Measurements from ENCODE around the gene ERFE.

The ERFE gene

DNA sequence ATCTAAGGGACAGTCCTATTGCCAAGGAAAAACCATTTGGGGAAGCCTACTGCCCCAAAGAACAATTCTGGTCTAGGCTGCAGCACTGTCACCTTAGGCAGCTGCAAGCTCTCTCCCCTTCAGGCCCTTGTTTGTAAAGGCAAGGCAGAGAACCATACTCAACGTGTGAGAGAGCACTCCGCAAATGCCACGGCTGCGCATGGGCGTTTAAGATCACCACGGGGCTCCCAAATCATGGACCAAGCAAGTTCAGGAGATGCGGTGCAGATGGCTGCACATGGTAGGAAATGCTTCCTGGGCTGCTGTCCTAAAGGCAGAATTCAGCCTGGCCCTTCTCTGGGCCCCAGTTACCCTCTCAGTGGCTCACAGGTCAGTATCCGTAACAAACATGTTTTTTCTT is 15.5 kb downstream of the ERFE start:
- Mint-ChIP-seq H3K4me3 (no peak overlapping the region), H3K36me3 (ENCODE audit: low read depth) (peaks cover 54% of the 10 kb centered on the region), H3K27me3 (no peaks in the 10 kb centered on the region), H3K4me1 (peaks cover 1% of the 10 kb centered on the region), H3K9me3 (no peaks in the 10 kb centered on the region), H3K27ac (no peak overlapping the region)
- no peak for DNase-seq
- ATAC-seq, result no peak

DNA sequence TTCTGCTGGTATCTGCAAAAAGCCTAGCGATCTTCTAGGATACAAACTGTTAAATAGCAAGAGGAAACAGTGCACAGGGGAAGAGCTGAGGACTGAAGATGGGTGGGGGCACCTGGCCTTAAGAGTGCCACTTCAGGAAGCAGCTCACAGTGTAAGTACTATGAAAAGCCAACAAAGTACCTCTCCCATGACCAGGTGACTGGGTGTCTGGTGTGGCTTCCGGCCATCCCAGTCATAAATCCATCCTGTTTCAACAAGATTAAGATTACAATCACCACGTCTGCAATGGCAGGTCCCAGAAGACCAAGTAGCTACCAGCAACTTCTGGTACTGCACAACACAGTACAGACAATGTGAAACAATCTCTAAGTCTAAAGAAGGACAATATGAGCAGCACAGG is 15.9 kb downstream of the ERFE start:
- no peak overlapping the region for H3K27ac Mint-ChIP-seq
- no peak for DNase-seq

GRCh38 chr2:238176613-238177012 is 17.8 kb downstream of the ERFE start:
- Mint-ChIP-seq H3K9me3 (no peaks in the 10 kb centered on the region), H3K4me3 (no peak overlapping the region), H3K4me1 (no peaks in the 10 kb centered on the region), H3K27ac (no peak overlapping the region), H3K36me3 (ENCODE audit: low read depth) (peaks cover 55% of the 10 kb centered on the region), H3K27me3 (no peaks in the 10 kb centered on the region)
- ATAC-seq (no peak), DNase-seq (no peak)

More for the DNA sequence above, 15.9 kb downstream of the ERFE start:
- Mint-ChIP-seq H3K9me3 (no peaks in the 10 kb centered on the region), H3K36me3 (ENCODE audit: low read depth) (peaks cover 52% of the 10 kb centered on the region), H3K27me3 (no peaks in the 10 kb centered on the region), H3K4me3 (no peak overlapping the region), H3K4me1 (no peaks in the 10 kb centered on the region)
- no peak for ATAC-seq

GRCh38 chr2:238180554-238180953 is 21.8 kb downstream of the ERFE start:
- peaks cover 7% of the 10 kb centered on the region for H3K4me1 Mint-ChIP-seq
- no peaks in the 10 kb centered on the region for H3K9me3 Mint-ChIP-seq
- DNase-seq (no peak), ATAC-seq (no peak)
- H3K27me3 Mint-ChIP-seq, result no peaks in the 10 kb centered on the region
- H3K36me3 Mint-ChIP-seq (ENCODE audit: low read depth), result peaks cover 66% of the 10 kb centered on the region
- no peak overlapping the region for H3K4me3 Mint-ChIP-seq
- H3K27ac Mint-ChIP-seq, result no peak overlapping the region

DNA sequence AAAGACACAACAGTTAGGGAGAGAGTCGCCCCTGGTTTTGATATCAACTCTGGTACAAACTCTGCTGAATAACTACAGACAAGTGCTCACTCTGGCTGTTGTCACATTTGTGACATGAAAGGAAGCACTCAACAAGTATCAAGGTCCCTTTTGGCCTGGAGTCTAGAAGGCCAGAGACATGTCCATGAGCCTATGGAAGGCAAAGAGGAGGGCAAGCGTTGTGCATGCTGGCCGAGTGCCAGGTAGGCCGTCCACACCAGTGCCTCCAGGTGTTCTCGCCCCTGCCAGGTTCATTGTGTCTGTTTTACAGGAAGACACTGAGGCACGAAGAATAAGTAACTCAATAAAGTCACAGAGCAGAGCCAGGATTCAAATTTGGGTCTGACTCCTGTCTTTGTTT is 23.6 kb downstream of the ERFE start:
- ATAC-seq, result no peak
- Mint-ChIP-seq H3K36me3 (ENCODE audit: low read depth) (peaks cover 73% of the 10 kb centered on the region), H3K27me3 (no peaks in the 10 kb centered on the region), H3K4me1 (peaks cover 7% of the 10 kb centered on the region), H3K4me3 (no peak overlapping the region), H3K9me3 (no peaks in the 10 kb centered on the region), H3K27ac (peak overlapping the region; percentile 24)
- no peak for DNase-seq

- ATAC-seq (no peak), DNase-seq (no peak)
- Mint-ChIP-seq H3K4me3 (no peak overlapping the region), H3K27ac (no peak overlapping the region), H3K4me1 (peaks cover 7% of the 10 kb centered on the region), H3K9me3 (no peaks in the 10 kb centered on the region), H3K27me3 (no peaks in the 10 kb centered on the region), H3K36me3 (ENCODE audit: low read depth) (peaks cover 77% of the 10 kb centered on the region)
These were observed 25.1 kb downstream of the ERFE start for GRCh38 chr2:238183821-238184220.

DNA sequence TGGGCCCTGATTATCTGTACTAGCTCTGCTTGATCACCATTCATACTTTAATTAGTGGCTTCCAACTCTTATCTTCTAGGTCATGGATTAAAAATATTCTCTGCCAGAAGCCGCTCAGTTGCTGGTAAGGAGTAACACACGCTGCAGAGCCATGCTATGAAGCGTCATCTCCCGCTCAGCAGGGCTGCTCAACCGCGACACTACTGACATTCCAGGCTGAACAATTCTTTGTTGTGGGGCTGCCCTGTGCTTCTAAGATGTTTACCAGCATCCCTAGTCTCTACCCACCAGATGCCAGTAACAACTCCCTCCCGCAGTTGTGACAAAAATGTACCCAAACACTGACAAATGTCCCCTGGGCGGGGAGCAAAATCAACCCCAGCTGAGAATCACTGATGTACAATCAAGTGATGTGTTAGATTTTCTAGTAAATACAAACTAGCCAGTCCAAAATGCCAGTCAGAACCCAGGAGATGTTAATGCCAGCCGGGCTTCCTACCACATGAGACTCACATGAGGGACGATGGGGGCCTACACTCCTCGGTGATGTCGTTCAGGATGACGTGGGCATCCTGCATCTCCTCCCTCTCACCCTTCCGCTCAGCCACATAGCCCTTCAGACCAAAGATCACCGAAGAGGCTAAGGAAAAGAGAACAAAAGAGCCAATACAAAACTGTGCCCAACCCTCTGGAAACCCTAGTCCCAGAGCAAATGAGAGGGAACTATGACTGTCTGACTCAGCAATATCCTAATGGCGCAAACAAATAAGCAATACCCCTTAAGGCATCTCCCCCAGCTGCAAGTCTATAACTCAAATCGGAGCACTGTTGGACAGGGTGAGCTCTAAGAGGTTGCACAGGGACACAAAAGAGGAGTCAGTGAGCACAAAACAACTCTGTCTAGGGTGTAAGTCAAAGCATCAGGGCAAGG is 29.1 kb downstream of the ERFE start:
- no peaks in the 10 kb centered on the region for H3K27me3 Mint-ChIP-seq
- H3K4me3 Mint-ChIP-seq, result no peak overlapping the region
- ATAC-seq, result no peak
- peaks cover 75% of the 10 kb centered on the region for H3K36me3 Mint-ChIP-seq (ENCODE audit: low read depth)
- no peak overlapping the region for H3K27ac Mint-ChIP-seq
- DNase-seq, result no peak
- H3K9me3 Mint-ChIP-seq, result no peaks in the 10 kb centered on the region
- peaks cover 7% of the 10 kb centered on the region for H3K4me1 Mint-ChIP-seq

GRCh38 chr2:238190445-238190844 is 31.7 kb downstream of the ERFE start:
- ATAC-seq, result no peak
- H3K4me3 Mint-ChIP-seq, result no peak overlapping the region
- H3K9me3 Mint-ChIP-seq, result no peaks in the 10 kb centered on the region

GRCh38 chr2:238202326-238203093 is 43.7 kb downstream of the ERFE start:
- Mint-ChIP-seq H3K4me1 (peaks cover 54% of the 10 kb centered on the region), H3K9me3 (no peaks in the 10 kb centered on the region), H3K36me3 (ENCODE audit: low read depth) (peaks cover 18% of the 10 kb centered on the region), H3K4me3 (peak overlapping the region; percentile 88), H3K27ac (peak overlapping the region; percentile 87), H3K27me3 (no peaks in the 10 kb centered on the region)
- ATAC-seq (no peak), DNase-seq (peak; percentile 14)

More at GRCh38 chr2:238190445-238190844, 31.7 kb downstream of the ERFE start:
- DNase-seq, result no peak
- Mint-ChIP-seq H3K36me3 (ENCODE audit: low read depth) (peaks cover 64% of the 10 kb centered on the region), H3K27me3 (no peaks in the 10 kb centered on the region), H3K4me1 (no peaks in the 10 kb centered on the region), H3K27ac (no peak overlapping the region)

DNA sequence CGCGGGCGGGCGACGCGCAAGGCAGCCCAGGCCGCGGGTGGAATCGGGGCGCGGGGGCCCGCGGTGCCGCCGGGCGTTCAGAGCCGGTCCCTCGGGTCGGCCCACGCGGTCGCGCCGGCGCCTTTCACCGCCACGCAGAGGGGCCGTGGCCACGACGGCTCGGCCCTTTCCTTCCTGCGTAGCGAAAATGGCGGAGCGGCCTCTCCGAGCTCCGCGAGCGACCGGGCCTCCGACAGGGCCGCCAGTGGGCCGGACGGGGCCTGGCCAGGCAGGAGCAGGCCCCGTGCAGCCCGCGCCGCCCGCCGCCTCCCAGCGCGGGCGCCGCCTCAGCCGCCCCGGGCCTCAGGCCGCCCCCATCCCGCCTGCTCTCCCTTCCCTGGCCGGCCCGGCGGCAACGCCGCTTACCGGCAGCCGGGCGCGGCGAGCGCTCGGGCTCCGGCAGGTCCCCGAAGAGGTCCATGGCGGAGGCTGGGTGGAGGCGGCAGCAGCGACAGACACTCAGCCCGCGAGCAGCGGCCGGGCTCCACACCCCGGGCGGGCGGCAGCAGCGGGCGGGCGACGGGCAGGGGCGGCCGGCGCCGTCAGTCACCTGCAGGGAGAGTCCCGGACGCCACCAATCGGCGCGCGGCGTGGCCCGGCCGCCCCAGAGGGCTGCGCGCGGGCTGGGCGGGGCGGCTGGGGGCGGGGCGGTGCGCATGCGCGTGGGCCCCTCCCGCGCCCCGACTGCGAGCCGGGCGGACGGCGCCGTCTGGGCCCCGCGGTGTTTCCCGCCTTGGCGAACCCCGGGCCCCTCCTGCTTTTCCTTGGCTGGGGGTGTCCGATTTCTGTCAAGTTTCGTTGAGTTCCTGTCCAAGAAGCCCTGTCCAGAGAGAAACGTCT is 44.6 kb downstream of the ERFE start, which contains the start of gene ILKAP:
ILKAP (minus strand) TSS at position 602 of the 879 bp plus-strand sequence; CDS start at position 460, 142 bp downstream.
- DNase-seq (peak; percentile 91), ATAC-seq (peak; percentile 98)
- Mint-ChIP-seq H3K27me3 (no peaks in the 10 kb centered on the region), H3K9me3 (no peaks in the 10 kb centered on the region), H3K27ac (peak within 1 kb of the TSS; percentile 87), H3K4me3 (peak within 1 kb of the TSS; percentile 88), H3K36me3 (ENCODE audit: low read depth) (peaks cover 18% of the 10 kb centered on the region), H3K4me1 (peaks cover 48% of the 10 kb centered on the region)

- H3K27me3 Mint-ChIP-seq, result no peaks in the 10 kb centered on the region
- no peaks in the 10 kb centered on the region for H3K9me3 Mint-ChIP-seq
- DNase-seq, result no peak
- H3K27ac Mint-ChIP-seq, result peak overlapping the region; percentile 84
- no peak for ATAC-seq
- H3K4me3 Mint-ChIP-seq, result peak overlapping the region; percentile 71
- peaks cover 41% of the 10 kb centered on the region for H3K4me1 Mint-ChIP-seq
- H3K36me3 Mint-ChIP-seq (ENCODE audit: low read depth), result peaks cover 15% of the 10 kb centered on the region
These were observed 45.4 kb downstream of the ERFE start for GRCh38 chr2:238203973-238204683.

- ATAC-seq, result no peak
- Mint-ChIP-seq H3K9me3 (no peaks in the 10 kb centered on the region), H3K4me1 (peaks cover 13% of the 10 kb centered on the region), H3K27ac (no peak overlapping the region), H3K4me3 (no peak overlapping the region), H3K36me3 (ENCODE audit: low read depth) (peaks cover 7% of the 10 kb centered on the region), H3K27me3 (peaks cover 2% of the 10 kb centered on the region)
- no peak for DNase-seq
These were observed 48.2 kb downstream of the ERFE start for GRCh38 chr2:238207006-238207405.

GRCh38 chr2:238216651-238217184 is 57.9 kb downstream of the ERFE start:
- DNase-seq (no peak), ATAC-seq (no peak)
- H3K9me3 Mint-ChIP-seq, result no peaks in the 10 kb centered on the region
- H3K36me3 Mint-ChIP-seq (ENCODE audit: low read depth), result no peaks in the 10 kb centered on the region
- H3K27me3 Mint-ChIP-seq, result peaks cover 15% of the 10 kb centered on the region
- H3K4me3 Mint-ChIP-seq, result no peak overlapping the region
- no peak overlapping the region for H3K27ac Mint-ChIP-seq
- H3K4me1 Mint-ChIP-seq, result no peaks in the 10 kb centered on the region
